K562 (cell line): ENCODE data around the gene PCDH1. TPM values are rescaled to one million over a fixed set of nuclear protein-coding genes. Genes with fewer than 3 reads are reported as not detected.

ENCODE experiments used
- CAMTA2 ChIP-seq: fragments of 250-450 bp; sonication (Bioruptor Pico); conservative IDR thresholded peaks from 2 replicates; pipeline ENCODE4 v1.5.1; 2022
- CBX8 ChIP-seq: fragments of 200-600 bp; sonication (generic); IDR thresholded peaks from 2 replicates; pipeline ENCODE4 v1.6.1; 2012; ENCODE audit warnings: borderline replicate concordance, mixed run types, low read depth, mild to moderate bottlenecking, moderate library complexity, mixed read lengths, low read length, control low read depth, inconsistent platforms; ENCODE audit not compliant: poor library complexity, severe bottlenecking; ENCODE audit errors: extremely low read depth
- E2F8 ChIP-seq: fragments of 450-650 bp; IDR thresholded peaks from 2 replicates; pipeline ENCODE4 v1.7.1; 2018; ENCODE audit warnings: mild to moderate bottlenecking, low read depth; ENCODE audit not compliant: partially characterized antibody
- HDAC8 ChIP-seq: fragments of 450-650 bp; IDR thresholded peaks from 2 replicates; pipeline ENCODE4 v1.6.1; 2016; ENCODE audit warnings: mild to moderate bottlenecking, missing genetic modification characterization, moderate library complexity, missing compliant biosample characterization
- MTA3 ChIP-seq: fragments of 450-650 bp; formaldehyde crosslinking; IDR thresholded peaks from 2 replicates; pipeline ENCODE4 v1.6.1; 2017; ENCODE audit warnings: mild to moderate bottlenecking, borderline replicate concordance
- NFRKB ChIP-seq: fragments of 450-650 bp; IDR thresholded peaks from 2 replicates; pipeline ENCODE4 v1.6.1; 2016; ENCODE audit warnings: low read depth
- PREB ChIP-seq: sonication (generic); formaldehyde crosslinking; IDR thresholded peaks from 2 replicates; pipeline ENCODE4 v1.8.1; 2023; ENCODE audit warnings: mild to moderate bottlenecking, missing genetic modification reagents
- RBBP5 ChIP-seq: fragments of 200-600 bp; sonication (generic); IDR thresholded peaks from 2 replicates; pipeline ENCODE4 v1.6.1; 2012; ENCODE audit warnings: borderline replicate concordance, mild to moderate bottlenecking, low read length, control low read depth, inconsistent platforms; ENCODE audit not compliant: insufficient read depth, poor library complexity, severe bottlenecking
- SMARCA4 ChIP-seq: fragments of 450-650 bp; IDR thresholded peaks from 2 replicates; pipeline ENCODE4 v1.6.1; 2016
- TFAP4 ChIP-seq: sonication (generic); formaldehyde crosslinking; IDR thresholded peaks from 2 replicates; pipeline ENCODE4 v1.8.0; 2022; ENCODE audit warnings: missing genetic modification reagents, mild to moderate bottlenecking, moderate library complexity, borderline replicate concordance
- TOE1 ChIP-seq, 2 experiments: fragments of 450-650 bp in 1 of 2; sonication (generic) in 1 of 2; formaldehyde crosslinking in 1 of 2; IDR thresholded peaks; 2 replicates each; pipeline versions ENCODE4 v1.7.1 to v1.8.0; 2016 to 2022; ENCODE audit warnings: borderline replicate concordance in 2 of 2, mild to moderate bottlenecking in 2 of 2, antibody characterized with exemption in 1 of 2, inconsistent platforms in 1 of 2, low read depth in 1 of 2, missing genetic modification reagents in 1 of 2, moderate library complexity in 1 of 2
- U2AF2 ChIP-seq: fragments of 200-400 bp; formaldehyde crosslinking; optimal IDR thresholded peaks from 2 replicates; pipeline ENCODE3; 2017; ENCODE audit warnings: low read depth, mild to moderate bottlenecking, low read length
- USF2 ChIP-seq: sonication (generic); formaldehyde crosslinking; IDR thresholded peaks from 2 replicates; pipeline ENCODE4 v1.5.0; 2020; ENCODE audit warnings: missing genetic modification reagents
- ZFP91 ChIP-seq: sonication (generic); formaldehyde crosslinking; IDR thresholded peaks from 2 replicates; pipeline ENCODE4 v1.8.0; 2022; ENCODE audit warnings: mild to moderate bottlenecking, missing genetic modification reagents
- ZFX ChIP-seq: sonication (generic); formaldehyde crosslinking; IDR thresholded peaks from 2 replicates; pipeline ENCODE4 v1.8.0; 2022; ENCODE audit warnings: mild to moderate bottlenecking, missing genetic modification reagents, moderate library complexity
- ZNF232 ChIP-seq: sonication (generic); formaldehyde crosslinking; IDR thresholded peaks from 2 replicates; pipeline ENCODE4 v1.8.0; 2022; ENCODE audit warnings: mild to moderate bottlenecking, missing genetic modification reagents
- polyA plus RNA-seq, 8 experiments: library from polyadenylated mRNA; depleted of rRNA in 4 of 8; stranded (reverse) in 5 of 8; unstranded in 3 of 8; fragments of >200 nt; fragmentation: Nextera tagmentation in 2 of 8; fragmentation: Illumina TruSeq in 1 of 8; extraction: Ambion mirVana in 2 of 8; extraction: Trizol in 1 of 8; gene quantifications; 2 replicates each; pipeline versions ENCODE4 v1.2.1 to v1.2.3, GENCODE V29; 2011 to 2014; ENCODE audit warnings: inconsistent platforms in 1 of 8, missing spikeins in 1 of 8
- total RNA-seq, 7 experiments: library from RNA; depleted of rRNA in 6 of 7; stranded (reverse); fragments of >200 nt in 6 of 7; fragmentation: Illumina TruSeq in 2 of 7; extraction: Trizol in 2 of 7; gene quantifications; 2 replicates each; pipeline versions ENCODE4 v1.2.1 to v1.2.3, GENCODE V29; 2011 to 2021; ENCODE audit warnings: low replicate concordance in 1 of 7

The PCDH1 gene
- total and polyA plus RNA-seq, 9 of the 15 experiments (the other 6 are each of a cell fraction or from before 2014, with no cell fraction given) = 0.11 to 3.6 (median 1.9) TPM; not detected in 1

- no peak for TF ChIP-seq ZFP91 (CRISPR knock-in tag)
- peak; percentile 38; the same call in 1 of the 2 replicates for TF ChIP-seq HDAC8
- peak; percentile 84 for TF ChIP-seq ZFX (CRISPR knock-in tag)
- no peak for TF ChIP-seq NFRKB
- peak; percentile 72 for TF ChIP-seq TFAP4
- no peak for TF ChIP-seq ZNF232 (CRISPR knock-in tag)
- peak; percentile 65 for TF ChIP-seq RBBP5
- TF ChIP-seq USF2 (CRISPR knock-in tag) = peak; percentile 90
- no peak for TF ChIP-seq E2F8
- no peak for TF ChIP-seq SMARCA4
- TF ChIP-seq CBX8 = no peak
- TF ChIP-seq PREB (CRISPR knock-in tag) = no peak
- TF ChIP-seq U2AF2 = no peak
- no peak for TF ChIP-seq CAMTA2 (CRISPR knock-in tag)
- TF ChIP-seq MTA3 = peak; percentile 40; the same call in 1 of the 2 replicates
- TF ChIP-seq TOE1 (IDR thresholded peaks at IDR 0.05; ENCODE audit: borderline replicate concordance) = peak; percentile 46; the same call in 1 of the 2 replicates
- no peak for TF ChIP-seq TOE1 (CRISPR knock-in tag; IDR thresholded peaks at IDR 0.05; ENCODE audit: borderline replicate concordance, low read depth)
Measured at GRCh38 chr5:141914199-141914743, 36.1 kb upstream of the PCDH1 start (continued).
